Hepatocyte (in vitro differentiated cells): ENCODE results near the gene DMD. TPM values are rescaled to one million over a fixed set of nuclear protein-coding genes. Genes with fewer than 3 reads are reported as not detected.

ENCODE experiments used
- DNase-seq: peaks from one replicate; pipeline ENCODE4 v3.0.0-alpha.2; 2016; ENCODE audit warnings: low spot score
- H2AFZ ChIP-seq: fragments of 200-600 bp; sonication (generic); 2 replicates; pipeline ENCODE4 v1.6.0; 2016; ENCODE audit warnings: antibody characterized with exemption, mild to moderate bottlenecking
- H3K27ac ChIP-seq: fragments of 200-600 bp; sonication (generic); 2 replicates; pipeline ENCODE4 v1.5.1; 2016; ENCODE audit warnings: mild to moderate bottlenecking
- H3K27me3 ChIP-seq: fragments of 200-600 bp; sonication (generic); 2 replicates; pipeline ENCODE4 v1.6.1; 2016
- H3K36me3 ChIP-seq: fragments of 200-600 bp; sonication (generic); replicated peaks from 2 replicates; pipeline ENCODE4 v1.5.1; 2016; ENCODE audit warnings: low read depth; ENCODE audit not compliant: insufficient read depth
- H3K4me1 ChIP-seq: fragments of 200-600 bp; sonication (generic); 2 replicates; pipeline ENCODE4 v1.5.1; 2016; ENCODE audit warnings: mild to moderate bottlenecking, moderate library complexity; ENCODE audit not compliant: insufficient read depth
- H3K4me2 ChIP-seq: fragments of 200-600 bp; sonication (generic); 2 replicates; pipeline ENCODE4 v1.6.0; 2016
- H3K4me3 ChIP-seq: fragments of 200-600 bp; sonication (generic); 2 replicates; pipeline ENCODE4 v1.5.1; 2016; ENCODE audit warnings: mild to moderate bottlenecking
- H3K79me2 ChIP-seq: fragments of 200-600 bp; sonication (generic); 2 replicates; pipeline ENCODE4 v1.6.0; 2017; ENCODE audit warnings: mild to moderate bottlenecking
- H3K9me2 ChIP-seq: fragments of 200-600 bp; sonication (generic); replicated peaks from 2 replicates; pipeline ENCODE4 v1.6.0; 2017; ENCODE audit warnings: mild to moderate bottlenecking; ENCODE audit not compliant: insufficient read depth
- H3K9me3 ChIP-seq: fragments of 200-600 bp; sonication (generic); 2 replicates; pipeline ENCODE4 v1.5.1; 2016; ENCODE audit warnings: low read depth, mild to moderate bottlenecking
- H4K20me1 ChIP-seq: fragments of 200-600 bp; sonication (generic); 2 replicates; pipeline ENCODE4 v1.6.0; 2016; ENCODE audit warnings: mild to moderate bottlenecking; ENCODE audit not compliant: insufficient read depth, poor library complexity, severe bottlenecking
- CTCF ChIP-seq: fragments of 200-600 bp; sonication (generic); IDR thresholded peaks from 2 replicates; pipeline ENCODE4 v1.5.1; 2016; ENCODE audit warnings: antibody characterized with exemption, mild to moderate bottlenecking; ENCODE audit not compliant: poor library complexity
- EZH2 ChIP-seq: fragments of 200-600 bp; sonication (generic); IDR thresholded peaks from 2 replicates; pipeline ENCODE4 v1.6.1; 2016; ENCODE audit warnings: antibody characterized with exemption, mild to moderate bottlenecking, borderline replicate concordance
- EZH2phosphoT487 ChIP-seq: fragments of 200-600 bp; sonication (generic); IDR thresholded peaks from one replicate; pipeline ENCODE4 v1.6.1; 2018; ENCODE audit warnings: antibody characterized with exemption, mild to moderate bottlenecking, low read depth, moderate library complexity; ENCODE audit not compliant: unreplicated experiment, severe bottlenecking
- WGBS: methylation state at CpG from one replicate; pipeline ENCODE4 v1.1.6; 2016; ENCODE audit warnings: low lambda C conversion rate; ENCODE audit errors: missing lambda C conversion rate; 5-methylcytosine and 5-hydroxymethylcytosine counted together
- polyA plus RNA-seq: library from polyadenylated mRNA; unstranded; fragments of >200 nt; fragmentation: Nextera tagmentation; extraction: Ambion mirVana; gene quantifications from 2 replicates; pipeline ENCODE4 v1.2.1, GENCODE V29; 2016
- total RNA-seq: library from RNA; depleted of rRNA; stranded (reverse); fragments of >200 nt; gene quantifications from 2 replicates; pipeline ENCODE4 v1.2.3, GENCODE V29; 2014

DMD gene
- total and polyA plus RNA-seq, 2 experiments from 2014 or later, result 14.2 to 27.8 TPM

GRCh38 chrX:32126997-32127396, 1084.4 kb downstream of the DMD start:
- no peak for DNase-seq
- Histone ChIP-seq H3K27ac (no peak overlapping the region), H3K79me2 (no peaks in the 10 kb centered on the region), H3K9me3 (no peaks in the 10 kb centered on the region), H3K4me3 (no peak overlapping the region), H3K4me1 (no peaks in the 10 kb centered on the region), H3K4me2 (no peak overlapping the region), H3K9me2 (no peaks in the 10 kb centered on the region), H3K27me3 (no peaks in the 10 kb centered on the region), H4K20me1 (no peaks in the 10 kb centered on the region), H3K36me3 (no peaks in the 10 kb centered on the region), H2AFZ (no peak overlapping the region)
- WGBS, result 22% methylated on average over 1 of the region's 1 CpG
- TF ChIP-seq CTCF (no peak), EZH2 (no peak), EZH2phosphoT487 (no peak)

- TF ChIP-seq EZH2 (no peak), CTCF (no peak)
- no peak overlapping the region for H3K4me3 ChIP-seq
- DNase-seq, result no peak
- H3K4me1 ChIP-seq, result no peaks in the 10 kb centered on the region
- H3K9me2 ChIP-seq, result no peaks in the 10 kb centered on the region
- no peak overlapping the region for H2AFZ ChIP-seq
- no peaks in the 10 kb centered on the region for H4K20me1 ChIP-seq
- H3K36me3 ChIP-seq, result no peaks in the 10 kb centered on the region
- 71% methylated on average over 8 of the region's 8 CpGs for WGBS
- H3K79me2 ChIP-seq, result no peaks in the 10 kb centered on the region
- H3K9me3 ChIP-seq, result no peaks in the 10 kb centered on the region
- H3K4me2 ChIP-seq, result no peak overlapping the region
- no peaks in the 10 kb centered on the region for H3K27me3 ChIP-seq
- H3K27ac ChIP-seq, result no peak overlapping the region
These were observed 1092.5 kb downstream of the DMD start for GRCh38 chrX:32118832-32119231.

- H3K4me1 ChIP-seq, result no peaks in the 10 kb centered on the region
- no peaks in the 10 kb centered on the region for H4K20me1 ChIP-seq
- no peaks in the 10 kb centered on the region for H3K9me3 ChIP-seq
- no peak overlapping the region for H3K4me2 ChIP-seq
- no peaks in the 10 kb centered on the region for H3K27me3 ChIP-seq
- no peak overlapping the region for H2AFZ ChIP-seq
- no peak overlapping the region for H3K4me3 ChIP-seq
- H3K79me2 ChIP-seq, result no peaks in the 10 kb centered on the region
- H3K27ac ChIP-seq, result no peak overlapping the region
- H3K36me3 ChIP-seq, result no peaks in the 10 kb centered on the region
- TF ChIP-seq EZH2phosphoT487 (no peak), EZH2 (no peak), CTCF (no peak)
- DNase-seq, result no peak
- 81% methylated on average over 3 of the region's 3 CpGs for whole genome bisulfite sequencing
- no peaks in the 10 kb centered on the region for H3K9me2 ChIP-seq
These were observed 1095.3 kb downstream of the DMD start for GRCh38 chrX:32116047-32116446.

- H3K4me3 ChIP-seq, result no peak overlapping the region
- WGBS, result 54% methylated on average over 4 of the region's 4 CpGs
- no peaks in the 10 kb centered on the region for H4K20me1 ChIP-seq
- no peaks in the 10 kb centered on the region for H3K9me3 ChIP-seq
- no peak overlapping the region for H3K4me2 ChIP-seq
- H3K4me1 ChIP-seq, result no peaks in the 10 kb centered on the region
- H3K27me3 ChIP-seq, result no peaks in the 10 kb centered on the region
- no peaks in the 10 kb centered on the region for H3K9me2 ChIP-seq
- no peak for DNase-seq
- TF ChIP-seq CTCF (no peak), EZH2 (no peak), EZH2phosphoT487 (no peak)
- no peaks in the 10 kb centered on the region for H3K36me3 ChIP-seq
- H3K27ac ChIP-seq, result no peak overlapping the region
- no peaks in the 10 kb centered on the region for H3K79me2 ChIP-seq
- H2AFZ ChIP-seq, result no peak overlapping the region
These were observed 1123.7 kb downstream of the DMD start for GRCh38 chrX:32087663-32088062.
